Measurements from ENCODE around the gene LSMEM2. TPM values are rescaled to one million over a fixed set of nuclear protein-coding genes. Genes with fewer than 3 reads are reported as not detected.
"Not testable (repeated sequence)": the region's sequence is repeated elsewhere in the genome, so short reads cannot be mapped to it uniquely, and the experiment has no call there.

Gene LSMEM2
- total RNA-seq, 2 experiments from 2014 or later: 0.22 TPM; not detected in 1

DNA sequence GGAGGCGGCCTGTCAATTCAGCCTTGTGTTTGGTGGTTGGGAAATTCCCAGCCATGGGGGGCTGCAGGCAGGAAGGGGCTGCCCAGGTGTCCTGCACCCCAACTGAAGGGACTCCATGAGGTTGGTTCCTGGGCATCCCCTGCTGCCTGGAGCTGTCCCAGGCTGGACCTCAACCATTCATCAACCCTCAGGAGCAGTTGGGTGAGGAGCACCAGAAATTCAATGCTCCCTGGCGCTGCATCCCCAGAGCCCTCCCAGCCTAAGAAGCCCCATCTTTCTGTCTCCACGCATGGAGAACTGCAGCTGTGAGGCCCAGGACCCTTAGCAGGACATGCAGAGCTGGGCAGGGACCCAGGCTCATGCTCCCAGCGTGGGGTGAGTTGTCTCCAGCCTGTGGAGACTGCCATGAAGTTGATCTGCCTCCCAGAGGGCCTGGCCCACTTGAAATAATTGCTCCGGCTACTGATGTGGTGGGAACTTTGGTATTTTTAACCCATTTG lies 17.9 kb upstream of the LSMEM2 start:
- H3K36me3 ChIP-seq (ENCODE audit: insufficient read depth, low read length): peaks cover 33% of the 10 kb centered on the region
- no peak for TF ChIP-seq CTCF (IDR thresholded peaks at IDR 0.05)
- no peaks in the 10 kb centered on the region for H3K9me3 ChIP-seq (ENCODE audit: control insufficient read depth in 1 of 2, insufficient read depth in 1 of 2, low read length in 2 of 2)
- Mint-ChIP-seq H3K36me3 (ENCODE audit: low read depth) (peaks cover 39% of the 10 kb centered on the region), H3K4me1 (ENCODE audit: low read depth) (peaks cover 3% of the 10 kb centered on the region), H3K9me3 (no peaks in the 10 kb centered on the region), H3K4me3 (peak overlapping the region; percentile 54), H3K27me3 (peaks cover 4% of the 10 kb centered on the region), H3K27ac (no peak overlapping the region)
- DNase-seq: no peak
- H3K27me3 ChIP-seq (ENCODE audit: control insufficient read depth in 1 of 2, insufficient read depth in 2 of 2, low read length in 2 of 2): peaks cover 0 to 2% of the 10 kb centered on the region in 2 experiments
- no peak overlapping the region for H3K27ac ChIP-seq (ENCODE audit: low read depth in 1 of 2, low read length in 2 of 2)
- POLR2A ChIA-PET: interaction anchor here (0.6 to 1.5 kb wide), 3 partner anchors 9 to 165 kb away, joined by 3 to 4 read pairs (median 3); no protein-coding TSS in a partner anchor
- CTCF ChIA-PET: interaction anchor here (1.0 to 2.7 kb wide), 3 partner anchors 14 to 69 kb away, joined by 3 to 11 read pairs (median 3); no protein-coding TSS in a partner anchor
- intact Hi-C loops (cut with DNase I, micrococcal nuclease): loop anchor here in 1 of 2 experiments (1.0 kb wide), 1 partner anchor 34 kb away; no protein-coding TSS in a partner anchor
- no peak overlapping the region for H3K4me3 ChIP-seq (ENCODE audit: low read length)
- H3K4me1 ChIP-seq (ENCODE audit: insufficient read depth, low read length): peaks cover 15% of the 10 kb centered on the region
- no peak for ATAC-seq (ENCODE audit: poor library complexity)

- H3K27ac Mint-ChIP-seq: no peak overlapping the region
- H3K27me3 ChIP-seq (ENCODE audit: control insufficient read depth in 1 of 2, insufficient read depth in 2 of 2, low read length in 2 of 2): peaks cover 0 to 7% of the 10 kb centered on the region in 2 experiments
- peaks cover 15% of the 10 kb centered on the region for H3K4me1 ChIP-seq (ENCODE audit: insufficient read depth, low read length)
- peaks cover 3% of the 10 kb centered on the region for H3K4me1 Mint-ChIP-seq (ENCODE audit: low read depth)
- H3K27ac ChIP-seq (ENCODE audit: low read depth in 1 of 2, low read length in 2 of 2): no peak overlapping the region
- no peak overlapping the region for H3K4me3 ChIP-seq (ENCODE audit: low read length)
- H3K4me3 Mint-ChIP-seq: peak overlapping the region; percentile 54
- peaks cover 28% of the 10 kb centered on the region for H3K36me3 ChIP-seq (ENCODE audit: insufficient read depth, low read length)
- peaks cover 34% of the 10 kb centered on the region for H3K36me3 Mint-ChIP-seq (ENCODE audit: low read depth)
- no peak for DNase-seq
- ATAC-seq (ENCODE audit: poor library complexity): no peak
- TF ChIP-seq CTCF (IDR thresholded peaks at IDR 0.05): no peak
- peaks cover 5% of the 10 kb centered on the region for H3K27me3 Mint-ChIP-seq
- no peaks in the 10 kb centered on the region for H3K9me3 ChIP-seq (ENCODE audit: control insufficient read depth in 1 of 2, insufficient read depth in 1 of 2, low read length in 2 of 2)
- intact Hi-C loops (cut with DNase I, micrococcal nuclease): no loop called here
- H3K9me3 Mint-ChIP-seq: no peaks in the 10 kb centered on the region
- ChIA-PET POLR2A (interaction anchor here (0.6 to 1.4 kb wide), 2 partner anchors 9 to 165 kb away, joined by 3 read pairs; no protein-coding TSS in a partner anchor), CTCF (interaction anchor here (1.0 to 2.7 kb wide), 3 partner anchors 15 to 69 kb away, joined by 3 to 11 read pairs (median 3); no protein-coding TSS in a partner anchor)
Measured at GRCh38 chr3:50261505-50261904, 17.4 kb upstream of the LSMEM2 start.

- H3K9me3 Mint-ChIP-seq; H3K27ac ChIP-seq (ENCODE audit: low read depth in 1 of 2, low read length in 2 of 2); intact Hi-C loops (cut with DNase I, micrococcal nuclease); H3K27ac Mint-ChIP-seq; POLR2A ChIA-PET; DNase-seq; CTCF ChIA-PET; H3K4me3 ChIP-seq (ENCODE audit: low read length); H3K4me3 Mint-ChIP-seq; H3K27me3 Mint-ChIP-seq; H3K9me3 ChIP-seq (ENCODE audit: control insufficient read depth in 1 of 2, insufficient read depth in 1 of 2, low read length in 2 of 2); ATAC-seq (ENCODE audit: poor library complexity); H3K4me1 Mint-ChIP-seq (ENCODE audit: low read depth): not testable (repeated sequence)
- peaks cover 0 to 10% of the 10 kb centered on the region in 2 experiments for H3K27me3 ChIP-seq (ENCODE audit: control insufficient read depth in 1 of 2, insufficient read depth in 2 of 2, low read length in 2 of 2)
- peaks cover 15% of the 10 kb centered on the region for H3K4me1 ChIP-seq (ENCODE audit: insufficient read depth, low read length)
- H3K36me3 ChIP-seq (ENCODE audit: insufficient read depth, low read length): peaks cover 21% of the 10 kb centered on the region
- H3K36me3 Mint-ChIP-seq (ENCODE audit: low read depth): peaks cover 27% of the 10 kb centered on the region
Measured at GRCh38 chr3:50262200-50262599, 16.7 kb upstream of the LSMEM2 start.

Measured in CD4-positive, alpha-beta T cell (primary cell).